ENCODE results near the gene ITGA11. TPM values are rescaled to one million over a fixed set of nuclear protein-coding genes. Genes with fewer than 3 reads are reported as not detected.
A peak's percentile ranks its signal among the peaks of the same experiment; 100 is the strongest.

Gene ITGA11
- total and polyA plus RNA-seq, 2 donors (not counting 1 experiment from before 2014, with no cell fraction given), result 21.5 to 29.6 TPM

GRCh38 chr15:68478853-68479252, 46.9 kb upstream of the ITGA11 start:
- H3K36me3 ChIP-seq (ENCODE audit: control insufficient read depth, insufficient read depth, low read length), result no peaks in the 10 kb centered on the region
- peaks cover 15% of the 10 kb centered on the region for H3K27me3 ChIP-seq (ENCODE audit: control insufficient read depth, insufficient read depth, low read length)
- H3K9me3 ChIP-seq (ENCODE audit: control insufficient read depth, insufficient read depth, low read depth, low read length), result no peaks in the 10 kb centered on the region
- DNase-seq (ENCODE audit: low read depth in 2 of 2), result no peak
- no peak overlapping the region for H2AFZ ChIP-seq (ENCODE audit: low read length)
- no peak overlapping the region for H3K27ac ChIP-seq (ENCODE audit: insufficient read depth, low read length)
- H3K4me3 ChIP-seq (replicated peaks in 1 of 4; ENCODE audit: control extremely low read depth in 1 of 4, insufficient read depth in 1 of 4, low read depth in 3 of 4, low read length in 4 of 4), result no peak overlapping the region
- no peak overlapping the region for H3K9ac ChIP-seq (ENCODE audit: insufficient read depth, low read length)
- no peaks in the 10 kb centered on the region for H4K20me1 ChIP-seq (ENCODE audit: control insufficient read depth, extremely low read depth, insufficient read depth, low read length)
- H3K4me1 ChIP-seq (ENCODE audit: control insufficient read depth, extremely low read depth, insufficient read depth, low read length), result no peaks in the 10 kb centered on the region
- no peak for TF ChIP-seq EZH2 (IDR thresholded peaks at IDR 0.05; ENCODE audit: low read length, missing control alignments)
- TF ChIP-seq, protein P1, sequence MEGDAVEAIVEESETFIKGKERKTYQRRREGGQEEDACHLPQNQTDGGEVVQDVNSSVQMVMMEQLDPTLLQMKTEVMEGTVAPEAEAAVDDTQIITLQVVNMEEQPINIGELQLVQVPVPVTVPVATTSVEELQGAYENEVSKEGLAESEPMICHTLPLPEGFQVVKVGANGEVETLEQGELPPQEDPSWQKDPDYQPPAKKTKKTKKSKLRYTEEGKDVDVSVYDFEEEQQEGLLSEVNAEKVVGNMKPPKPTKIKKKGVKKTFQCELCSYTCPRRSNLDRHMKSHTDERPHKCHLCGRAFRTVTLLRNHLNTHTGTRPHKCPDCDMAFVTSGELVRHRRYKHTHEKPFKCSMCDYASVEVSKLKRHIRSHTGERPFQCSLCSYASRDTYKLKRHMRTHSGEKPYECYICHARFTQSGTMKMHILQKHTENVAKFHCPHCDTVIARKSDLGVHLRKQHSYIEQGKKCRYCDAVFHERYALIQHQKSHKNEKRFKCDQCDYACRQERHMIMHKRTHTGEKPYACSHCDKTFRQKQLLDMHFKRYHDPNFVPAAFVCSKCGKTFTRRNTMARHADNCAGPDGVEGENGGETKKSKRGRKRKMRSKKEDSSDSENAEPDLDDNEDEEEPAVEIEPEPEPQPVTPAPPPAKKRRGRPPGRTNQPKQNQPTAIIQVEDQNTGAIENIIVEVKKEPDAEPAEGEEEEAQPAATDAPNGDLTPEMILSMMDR (conservative IDR thresholded peaks at IDR 0.05 in 1 of 2, IDR thresholded peaks at IDR 0.05 in 1 of 2; ENCODE audit: low read depth in 1 of 2, low read length in 2 of 2), result no peak
- H3K4me2 ChIP-seq (ENCODE audit: extremely low read depth, insufficient read depth, low read length), result no peak overlapping the region
- H3K79me2 ChIP-seq (ENCODE audit: control insufficient read depth, insufficient read depth, low read length), result no peaks in the 10 kb centered on the region

- no peak for TF ChIP-seq EZH2 (IDR thresholded peaks at IDR 0.05; ENCODE audit: low read length, missing control alignments)
- TF ChIP-seq, protein P1 (conservative IDR thresholded peaks at IDR 0.05 in 1 of 2, IDR thresholded peaks at IDR 0.05 in 1 of 2; ENCODE audit: low read depth in 1 of 2, low read length in 2 of 2), result no peak
- no peaks in the 10 kb centered on the region for H3K79me2 ChIP-seq (ENCODE audit: control insufficient read depth, insufficient read depth, low read length)
These were observed 43.5 kb upstream of the ITGA11 start for GRCh38 chr15:68475449-68475848.

GRCh38 chr15:68471541-68471940, 39.6 kb upstream of the ITGA11 start:
- H3K36me3 ChIP-seq (ENCODE audit: control insufficient read depth, insufficient read depth, low read length), result no peaks in the 10 kb centered on the region
- no peaks in the 10 kb centered on the region for H3K9me3 ChIP-seq (ENCODE audit: control insufficient read depth, insufficient read depth, low read depth, low read length)
- H3K4me3 ChIP-seq (replicated peaks in 1 of 4; ENCODE audit: control extremely low read depth in 1 of 4, insufficient read depth in 1 of 4, low read depth in 3 of 4, low read length in 4 of 4), result no peak overlapping the region
- no peaks in the 10 kb centered on the region for H3K79me2 ChIP-seq (ENCODE audit: control insufficient read depth, insufficient read depth, low read length)
- H4K20me1 ChIP-seq (ENCODE audit: control insufficient read depth, extremely low read depth, insufficient read depth, low read length), result no peaks in the 10 kb centered on the region
- no peak overlapping the region for H3K4me2 ChIP-seq (ENCODE audit: extremely low read depth, insufficient read depth, low read length)
- TF ChIP-seq, protein P1 (conservative IDR thresholded peaks at IDR 0.05 in 1 of 2, IDR thresholded peaks at IDR 0.05 in 1 of 2; ENCODE audit: low read depth in 1 of 2, low read length in 2 of 2), result no peak
- no peak for TF ChIP-seq EZH2 (IDR thresholded peaks at IDR 0.05; ENCODE audit: low read length, missing control alignments)
- H2AFZ ChIP-seq (ENCODE audit: low read length), result no peak overlapping the region
- DNase-seq (ENCODE audit: low read depth in 2 of 2), result peak in 1 of 2 donors; percentile 45
- peaks cover 2% of the 10 kb centered on the region for H3K27me3 ChIP-seq (ENCODE audit: control insufficient read depth, insufficient read depth, low read length)
- no peaks in the 10 kb centered on the region for H3K4me1 ChIP-seq (ENCODE audit: control insufficient read depth, extremely low read depth, insufficient read depth, low read length)
- no peak overlapping the region for H3K27ac ChIP-seq (ENCODE audit: insufficient read depth, low read length)
- no peak overlapping the region for H3K9ac ChIP-seq (ENCODE audit: insufficient read depth, low read length)

More at GRCh38 chr15:68475449-68475848, 43.5 kb upstream of the ITGA11 start:
- Histone ChIP-seq H3K36me3 (ENCODE audit: control insufficient read depth, insufficient read depth, low read length) (no peaks in the 10 kb centered on the region), H3K27me3 (ENCODE audit: control insufficient read depth, insufficient read depth, low read length) (peaks cover 13% of the 10 kb centered on the region), H4K20me1 (ENCODE audit: control insufficient read depth, extremely low read depth, insufficient read depth, low read length) (no peaks in the 10 kb centered on the region), H3K27ac (ENCODE audit: insufficient read depth, low read length) (no peak overlapping the region), H3K9me3 (ENCODE audit: control insufficient read depth, insufficient read depth, low read depth, low read length) (no peaks in the 10 kb centered on the region), H3K4me2 (ENCODE audit: extremely low read depth, insufficient read depth, low read length) (no peak overlapping the region), H3K9ac (ENCODE audit: insufficient read depth, low read length) (no peak overlapping the region), H2AFZ (ENCODE audit: low read length) (no peak overlapping the region), H3K4me1 (ENCODE audit: control insufficient read depth, extremely low read depth, insufficient read depth, low read length) (no peaks in the 10 kb centered on the region), H3K4me3 (replicated peaks in 1 of 4; ENCODE audit: control extremely low read depth in 1 of 4, insufficient read depth in 1 of 4, low read depth in 3 of 4, low read length in 4 of 4) (no peak overlapping the region)
- no peak for DNase-seq (ENCODE audit: low read depth in 2 of 2)

Measured in fibroblast of lung (primary cell).